IgD-negative memory B cell (primary cell): ENCODE data around the gene DOK6. TPM values are rescaled to one million over a fixed set of nuclear protein-coding genes. Genes with fewer than 3 reads are reported as not detected.

Experiments used
- H3K27ac Mint-ChIP-seq, 3 donors: one replicate each; pipeline ENCODE4 v1.8.0; 2020 to 2022; ENCODE audit warnings: mild to moderate bottlenecking in 3 of 3, mixed read lengths in 3 of 3, moderate library complexity in 1 of 3
- H3K27me3 Mint-ChIP-seq: one replicate; pipeline ENCODE4 v1.8.0; 2021; ENCODE audit warnings: mixed read lengths
- H3K36me3 Mint-ChIP-seq: one replicate; pipeline ENCODE4 v1.8.0; 2020; ENCODE audit warnings: mild to moderate bottlenecking, mixed read lengths
- H3K4me1 Mint-ChIP-seq, 3 donors: one replicate each; pipeline ENCODE4 v1.8.0; 2020 to 2022; ENCODE audit warnings: mixed read lengths in 3 of 3, mild to moderate bottlenecking in 1 of 3
- H3K4me3 Mint-ChIP-seq, 4 donors: one replicate each; pipeline ENCODE4 v1.8.0; 2020 to 2022; ENCODE audit warnings: mild to moderate bottlenecking in 4 of 4, mixed read lengths in 4 of 4, moderate library complexity in 3 of 4
- H3K9me3 Mint-ChIP-seq, 3 donors: one replicate each; pipeline ENCODE4 v1.8.0; 2020 to 2021; ENCODE audit warnings: mixed read lengths in 3 of 3, mild to moderate bottlenecking in 1 of 3
- polyA plus RNA-seq: library from polyadenylated mRNA; unstranded; fragments of 300-500 nt; fragmentation: Illumina TruSeq; gene quantifications from one replicate; pipeline ENCODE4 v1.2.3, GENCODE V29; 2021

DOK6 gene
- polyA plus RNA-seq, 1 donor from 2014 or later, result not detected

GRCh38 chr18:69689121-69689759 is 288.6 kb downstream of the DOK6 start:
- H3K4me3 Mint-ChIP-seq, result no peak overlapping the region
- no peak overlapping the region for H3K27ac Mint-ChIP-seq
- peaks cover 0 to 3% (median 0%) of the 10 kb centered on the region in 3 donors for H3K9me3 Mint-ChIP-seq
- H3K27me3 Mint-ChIP-seq, result no peaks in the 10 kb centered on the region
- H3K36me3 Mint-ChIP-seq, result no peaks in the 10 kb centered on the region
- no peaks in the 10 kb centered on the region for H3K4me1 Mint-ChIP-seq

GRCh38 chr18:69691008-69691760 is 290.5 kb downstream of the DOK6 start:
- Mint-ChIP-seq H3K4me3 (no peak overlapping the region), H3K9me3 (no peaks in the 10 kb centered on the region), H3K4me1 (no peaks in the 10 kb centered on the region), H3K27ac (no peak overlapping the region), H3K36me3 (no peaks in the 10 kb centered on the region), H3K27me3 (no peaks in the 10 kb centered on the region)

GRCh38 chr18:69697069-69697468 is 296.4 kb downstream of the DOK6 start:
- H3K36me3 Mint-ChIP-seq, result no peaks in the 10 kb centered on the region
- H3K27me3 Mint-ChIP-seq, result no peaks in the 10 kb centered on the region
- no peaks in the 10 kb centered on the region for H3K4me1 Mint-ChIP-seq
- no peak overlapping the region for H3K27ac Mint-ChIP-seq
- no peak overlapping the region for H3K4me3 Mint-ChIP-seq
- H3K9me3 Mint-ChIP-seq, result peaks cover 0 to 2% (median 0%) of the 10 kb centered on the region in 3 donors

- Mint-ChIP-seq H3K4me3 (no peak overlapping the region), H3K27ac (no peak overlapping the region), H3K9me3 (peaks cover 0 to 2% (median 0%) of the 10 kb centered on the region in 3 donors), H3K36me3 (no peaks in the 10 kb centered on the region), H3K4me1 (no peaks in the 10 kb centered on the region), H3K27me3 (no peaks in the 10 kb centered on the region)
These were observed 297.0 kb downstream of the DOK6 start for GRCh38 chr18:69697689-69698088.

- no peak overlapping the region for H3K27ac Mint-ChIP-seq
- H3K27me3 Mint-ChIP-seq, result no peaks in the 10 kb centered on the region
These were observed 300.6 kb downstream of the DOK6 start for GRCh38 chr18:69701305-69701704.

GRCh38 chr18:69703461-69703860 is 302.8 kb downstream of the DOK6 start:
- Mint-ChIP-seq H3K4me1 (no peaks in the 10 kb centered on the region), H3K9me3 (peaks cover 0 to 6% (median 2%) of the 10 kb centered on the region in 3 donors), H3K36me3 (no peaks in the 10 kb centered on the region), H3K27me3 (no peaks in the 10 kb centered on the region), H3K27ac (no peak overlapping the region), H3K4me3 (no peak overlapping the region)

More at GRCh38 chr18:69701305-69701704, 300.6 kb downstream of the DOK6 start:
- Mint-ChIP-seq H3K9me3 (peaks cover 0 to 2% (median 0%) of the 10 kb centered on the region in 3 donors), H3K4me3 (no peak overlapping the region), H3K4me1 (no peaks in the 10 kb centered on the region), H3K36me3 (no peaks in the 10 kb centered on the region)

- Mint-ChIP-seq H3K4me3 (no peak overlapping the region), H3K4me1 (no peaks in the 10 kb centered on the region)
These were observed 305.3 kb downstream of the DOK6 start for GRCh38 chr18:69705987-69706386.

GRCh38 chr18:69708844-69709243 is 308.2 kb downstream of the DOK6 start:
- H3K27ac Mint-ChIP-seq, result no peak overlapping the region
- peaks cover 1% of the 10 kb centered on the region for H3K36me3 Mint-ChIP-seq
- H3K4me3 Mint-ChIP-seq, result no peak overlapping the region
- H3K9me3 Mint-ChIP-seq, result peaks cover 0 to 9% (median 0%) of the 10 kb centered on the region in 3 donors
- no peaks in the 10 kb centered on the region for H3K4me1 Mint-ChIP-seq
- no peaks in the 10 kb centered on the region for H3K27me3 Mint-ChIP-seq

More at GRCh38 chr18:69705987-69706386, 305.3 kb downstream of the DOK6 start:
- Mint-ChIP-seq H3K9me3 (peaks cover 0 to 6% (median 0%) of the 10 kb centered on the region in 3 donors), H3K36me3 (no peaks in the 10 kb centered on the region), H3K27ac (no peak overlapping the region), H3K27me3 (no peaks in the 10 kb centered on the region)

- peaks cover 1% of the 10 kb centered on the region for H3K36me3 Mint-ChIP-seq
- peaks cover 8 to 19% (median 10%) of the 10 kb centered on the region in 3 donors for H3K9me3 Mint-ChIP-seq
- no peak overlapping the region for H3K4me3 Mint-ChIP-seq
- H3K27ac Mint-ChIP-seq, result no peak overlapping the region
- no peaks in the 10 kb centered on the region for H3K4me1 Mint-ChIP-seq
- no peaks in the 10 kb centered on the region for H3K27me3 Mint-ChIP-seq
These were observed 314.6 kb downstream of the DOK6 start for GRCh38 chr18:69715191-69715795.

GRCh38 chr18:69717586-69717985 is 316.9 kb downstream of the DOK6 start:
- Mint-ChIP-seq H3K4me1 (no peaks in the 10 kb centered on the region), H3K27me3 (no peaks in the 10 kb centered on the region), H3K36me3 (no peaks in the 10 kb centered on the region), H3K27ac (no peak overlapping the region), H3K4me3 (no peak overlapping the region), H3K9me3 (peaks cover 8 to 19% (median 10%) of the 10 kb centered on the region in 3 donors)

GRCh38 chr18:69718912-69719547 is 318.3 kb downstream of the DOK6 start:
- H3K4me1 Mint-ChIP-seq, result no peaks in the 10 kb centered on the region
- H3K4me3 Mint-ChIP-seq, result no peak overlapping the region
- H3K9me3 Mint-ChIP-seq, result peaks cover 8 to 17% (median 10%) of the 10 kb centered on the region in 3 donors
- H3K36me3 Mint-ChIP-seq, result no peaks in the 10 kb centered on the region
- no peak overlapping the region for H3K27ac Mint-ChIP-seq
- no peaks in the 10 kb centered on the region for H3K27me3 Mint-ChIP-seq

GRCh38 chr18:69720422-69720821 is 319.7 kb downstream of the DOK6 start:
- H3K4me3 Mint-ChIP-seq, result no peak overlapping the region
- H3K27ac Mint-ChIP-seq, result no peak overlapping the region
- no peaks in the 10 kb centered on the region for H3K36me3 Mint-ChIP-seq
- H3K4me1 Mint-ChIP-seq, result no peaks in the 10 kb centered on the region
- no peaks in the 10 kb centered on the region for H3K27me3 Mint-ChIP-seq
- H3K9me3 Mint-ChIP-seq, result peaks cover 8 to 16% (median 10%) of the 10 kb centered on the region in 3 donors

- no peaks in the 10 kb centered on the region for H3K27me3 Mint-ChIP-seq
- no peaks in the 10 kb centered on the region for H3K36me3 Mint-ChIP-seq
- H3K4me3 Mint-ChIP-seq, result no peak overlapping the region
- no peaks in the 10 kb centered on the region for H3K4me1 Mint-ChIP-seq
- no peak overlapping the region for H3K27ac Mint-ChIP-seq
- peaks cover 2 to 12% (median 5%) of the 10 kb centered on the region in 3 donors for H3K9me3 Mint-ChIP-seq
These were observed 322.7 kb downstream of the DOK6 start for GRCh38 chr18:69723434-69723833.

- peaks cover 0 to 3% (median 0%) of the 10 kb centered on the region in 3 donors for H3K9me3 Mint-ChIP-seq
- no peak overlapping the region for H3K4me3 Mint-ChIP-seq
- H3K27me3 Mint-ChIP-seq, result no peaks in the 10 kb centered on the region
- H3K36me3 Mint-ChIP-seq, result no peaks in the 10 kb centered on the region
- no peak overlapping the region for H3K27ac Mint-ChIP-seq
- no peaks in the 10 kb centered on the region for H3K4me1 Mint-ChIP-seq
These were observed 324.3 kb downstream of the DOK6 start for GRCh38 chr18:69725009-69725408.
